ENCODE results near the gene PAX5.

PAX5 gene

GRCh38 chr9:36847781-36848673 is 186.0 kb downstream of the PAX5 start:
- DNase-seq = no peak

- DNase-seq = no peak
Observed at GRCh38 chr9:36846621-36847020, 187.4 kb downstream of the PAX5 start.

GRCh38 chr9:36845844-36846243 is 188.2 kb downstream of the PAX5 start:
- DNase-seq = no peak

- no peak for DNase-seq
Observed at GRCh38 chr9:36844961-36845360, 189.1 kb downstream of the PAX5 start.

GRCh38 chr9:36843964-36844363 is 190.1 kb downstream of the PAX5 start:
- DNase-seq = no peak

GRCh38 chr9:36842560-36843530 is 191.2 kb downstream of the PAX5 start:
- DNase-seq = no peak

GRCh38 chr9:36840898-36841536 is 193.1 kb downstream of the PAX5 start:
- DNase-seq = no peak

GRCh38 chr9:36839131-36839885 is 194.8 kb downstream of the PAX5 start:
- no peak for DNase-seq

- no peak for DNase-seq
Observed at GRCh38 chr9:36837431-36838405, 196.3 kb downstream of the PAX5 start.

GRCh38 chr9:36836486-36836885 is 197.6 kb downstream of the PAX5 start:
- DNase-seq = no peak

GRCh38 chr9:36835271-36835996 is 198.6 kb downstream of the PAX5 start:
- DNase-seq = no peak

GRCh38 chr9:36834736-36835135 is 199.3 kb downstream of the PAX5 start:
- no peak for DNase-seq

GRCh38 chr9:36833954-36834353 is 200.1 kb downstream of the PAX5 start:
- no peak for DNase-seq

- no peak for DNase-seq
Observed at GRCh38 chr9:36832164-36832795, 201.8 kb downstream of the PAX5 start.

GRCh38 chr9:36831381-36832161 is 202.5 kb downstream of the PAX5 start:
- DNase-seq = no peak

GRCh38 chr9:36828611-36829013 is 205.5 kb downstream of the PAX5 start:
- DNase-seq = no peak

- no peak for DNase-seq
Observed at GRCh38 chr9:36827593-36827992, 206.5 kb downstream of the PAX5 start.

GRCh38 chr9:36826581-36826980 is 207.5 kb downstream of the PAX5 start:
- DNase-seq = no peak

- no peak for DNase-seq
Observed at GRCh38 chr9:36825179-36825578, 208.9 kb downstream of the PAX5 start.

All from hematopoietic multipotent progenitor cell treated with erythropoietin and hydrocortisone succinate and interleukin-3 and kit ligand, for 6 days (in vitro differentiated cells).